Omental fat pad (tissue), 4 donors: Measurements from ENCODE around the gene KDM5C. TPM values are rescaled to one million over a fixed set of nuclear protein-coding genes. Genes with fewer than 3 reads are reported as not detected.
A peak's percentile ranks its signal among the peaks of the same experiment; 100 is the strongest.

Source experiments
- ATAC-seq: fragments of 150-250 bp; one replicate; pipeline ENCODE4 v1.9.1; 2016; ENCODE audit warnings: mild to moderate bottlenecking, moderate library complexity; ENCODE audit not compliant: low FRiP score
- DNase-seq: peaks from one replicate; pipeline ENCODE4 v3.0.0-alpha.2; 2019; ENCODE audit warnings: low spot score
- CTCF ChIP-seq, 3 donors: fragments of 450-650 bp; IDR thresholded peaks; one replicate each; pipeline ENCODE4 v1.5.1; 2016 to 2017; ENCODE audit warnings: antibody characterized with exemption in 3 of 3, mild to moderate bottlenecking in 3 of 3, moderate library complexity in 2 of 3
- total RNA-seq, 4 donors: library from RNA; depleted of rRNA; stranded (reverse); fragments of >200 nt; gene quantifications; one replicate each; pipeline ENCODE4 v1.1.0, GENCODE V29; 2016

KDM5C gene
- total RNA-seq, 4 donors from 2014 or later = 74.9 to 101 (median 93.1) TPM

- no peak for DNase-seq
- TF ChIP-seq CTCF (IDR thresholded peaks at IDR 0.05) = no peak
- ATAC-seq = no peak
Observed at GRCh38 chrX:53194308-53194707, 30.7 kb downstream of the KDM5C start.

GRCh38 chrX:53193093-53193492 lies 31.9 kb downstream of the KDM5C start:
- TF ChIP-seq CTCF (IDR thresholded peaks at IDR 0.05) = no peak
- ATAC-seq (no peak), DNase-seq (no peak)

- ATAC-seq = no peak
- DNase-seq = no peak
- TF ChIP-seq CTCF (IDR thresholded peaks at IDR 0.05) = no peak
Observed at GRCh38 chrX:53190363-53190960, 34.5 kb downstream of the KDM5C start.

- ATAC-seq (no peak), DNase-seq (no peak)
- TF ChIP-seq CTCF (IDR thresholded peaks at IDR 0.05) = no peak
Observed at GRCh38 chrX:53188763-53189162, 36.2 kb downstream of the KDM5C start.

- TF ChIP-seq CTCF (IDR thresholded peaks at IDR 0.05) = no peak
- DNase-seq (no peak), ATAC-seq (peak; percentile 15)
Observed at GRCh38 chrX:53186351-53186750, 38.7 kb downstream of the KDM5C start.

- ATAC-seq (no peak), DNase-seq (no peak)
- TF ChIP-seq CTCF (IDR thresholded peaks at IDR 0.05) = no peak
Observed at GRCh38 chrX:53184836-53185235, 40.2 kb downstream of the KDM5C start.

GRCh38 chrX:53171356-53171755 lies 53.7 kb downstream of the KDM5C start:
- ATAC-seq (no peak), DNase-seq (no peak)
- TF ChIP-seq CTCF (IDR thresholded peaks at IDR 0.05) = no peak
